C1 segment of cervical spinal cord (tissue), 14 donors: ENCODE measurements around the gene ZNF497.

Experiments used
- DNase-seq, 14 donors: peaks; one replicate each; lab custom pipeline; 2025; lab: John Stamatoyannopoulos, UW

Gene ZNF497

DNA sequence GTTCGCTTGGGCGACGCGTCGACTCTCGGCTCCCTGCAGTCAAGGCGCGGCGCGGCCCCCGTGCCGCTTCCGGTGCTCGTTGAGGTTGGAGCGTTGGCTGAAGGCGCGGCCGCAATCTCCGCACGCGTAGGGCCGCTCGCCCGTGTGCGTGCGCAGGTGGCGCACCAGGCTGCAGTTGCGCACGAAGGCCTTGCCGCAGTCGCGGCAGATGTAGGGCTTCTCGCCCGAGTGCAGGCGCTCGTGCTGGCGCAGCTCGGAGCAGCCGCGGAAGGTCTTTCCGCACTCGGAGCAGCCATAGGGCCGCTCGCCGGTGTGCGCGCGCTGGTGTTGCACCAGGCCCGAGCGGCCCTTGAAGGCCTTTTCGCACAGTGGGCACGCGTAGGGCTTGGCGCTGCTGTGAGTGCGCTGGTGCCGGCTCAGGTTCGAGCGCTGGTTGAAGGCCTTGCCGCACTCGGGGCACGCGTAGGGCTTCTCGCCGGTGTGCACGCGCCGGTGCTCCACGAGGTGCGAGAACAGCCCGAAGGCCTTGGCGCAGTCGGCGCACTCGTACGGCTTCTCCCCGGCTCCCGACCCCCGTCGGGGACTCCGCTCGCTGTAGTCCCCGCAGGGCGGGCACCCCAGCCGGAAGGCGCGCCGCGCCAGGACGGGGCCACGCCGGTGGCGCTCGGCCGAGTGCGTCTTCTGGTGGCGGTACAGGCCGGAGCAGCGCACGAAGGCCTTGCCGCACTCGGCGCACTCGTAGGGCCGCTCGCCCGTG, 5.3 kb upstream of the ZNF497 start:
- DNase-seq: no peak

DNA sequence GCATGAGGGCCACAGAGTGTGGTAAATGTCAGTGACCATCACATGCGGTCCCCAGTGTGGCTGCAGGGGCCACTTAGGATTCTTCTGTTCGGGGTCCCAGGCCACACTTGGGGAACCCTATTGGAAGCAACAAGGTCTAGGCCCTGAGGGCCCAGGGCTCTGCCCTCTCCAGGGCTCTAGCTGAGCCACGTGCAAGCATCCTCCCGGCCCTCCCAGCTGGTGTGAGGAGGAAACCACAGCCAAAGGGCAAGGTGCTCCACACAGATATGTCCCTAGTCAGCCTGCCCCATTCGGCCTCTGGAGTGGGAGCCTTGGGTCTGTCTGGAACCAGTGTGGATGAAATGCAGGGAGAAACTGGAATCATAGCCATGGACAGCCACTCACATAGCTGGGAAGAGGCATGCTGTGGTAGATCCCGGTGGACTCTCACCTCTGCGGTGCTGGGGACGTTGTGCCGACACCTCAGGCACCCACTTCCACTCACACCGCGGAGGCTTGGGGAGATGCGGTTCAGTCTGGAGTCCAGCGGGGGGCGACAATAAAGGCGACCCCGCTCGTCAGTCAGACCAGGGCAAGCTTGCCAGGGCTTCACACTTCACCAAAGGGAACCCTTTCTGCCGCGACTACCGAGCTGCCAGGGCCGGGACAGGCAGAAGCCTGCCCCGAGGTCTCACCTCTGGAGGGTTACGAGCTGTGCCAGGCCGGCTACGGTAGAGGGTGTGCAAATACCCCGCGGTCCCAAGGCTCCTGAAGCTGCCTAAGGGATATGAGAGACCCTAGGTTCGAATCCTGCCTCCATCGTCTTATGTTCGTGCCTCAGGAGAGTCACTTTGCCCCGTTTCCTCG, 4.3 kb upstream of the ZNF497 start:
- DNase-seq: no peak

DNA sequence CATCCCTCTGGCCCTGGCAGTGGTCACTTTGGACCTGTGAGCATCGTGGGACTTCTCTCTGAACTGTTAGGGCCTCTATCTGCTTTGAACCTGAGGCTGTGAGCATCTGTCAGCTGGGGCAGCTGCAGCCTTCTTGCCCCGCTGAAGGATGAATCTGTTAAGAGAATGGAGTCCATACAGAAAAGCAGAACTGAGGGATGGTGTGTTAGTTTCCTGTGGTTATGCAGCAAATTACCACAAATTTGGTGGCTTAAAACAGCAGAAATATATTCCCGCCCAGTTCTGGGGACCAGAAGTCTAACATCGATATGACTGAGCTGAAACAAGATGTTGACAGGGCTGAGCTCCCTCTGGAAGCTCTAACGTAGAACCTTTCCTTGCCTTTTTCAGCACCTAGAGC, 1.6 kb upstream of the ZNF497 start:
- DNase-seq: no peak

DNA sequence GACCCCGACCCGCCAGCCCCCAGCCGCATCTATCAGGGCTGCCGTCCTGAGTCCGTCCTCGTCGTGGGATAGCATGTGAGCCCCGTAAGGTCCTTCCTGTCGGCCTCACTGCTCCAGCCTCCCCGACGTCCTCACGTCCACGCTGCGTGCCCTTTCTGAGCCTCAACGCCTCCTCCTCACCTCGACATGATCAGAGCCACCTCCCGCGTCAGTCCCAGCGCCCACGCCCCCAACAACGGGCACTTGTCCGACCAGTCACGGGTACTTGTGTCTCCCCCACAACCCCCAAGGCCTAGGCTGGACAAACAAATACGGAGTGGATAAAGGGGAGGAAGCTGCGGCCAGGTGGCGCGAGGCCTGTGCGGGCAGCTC, 665 bp downstream of the ZNF497 start:
- DNase-seq: peak in 3 of 14 donors; percentile 51 to 65 (median 60)

DNA sequence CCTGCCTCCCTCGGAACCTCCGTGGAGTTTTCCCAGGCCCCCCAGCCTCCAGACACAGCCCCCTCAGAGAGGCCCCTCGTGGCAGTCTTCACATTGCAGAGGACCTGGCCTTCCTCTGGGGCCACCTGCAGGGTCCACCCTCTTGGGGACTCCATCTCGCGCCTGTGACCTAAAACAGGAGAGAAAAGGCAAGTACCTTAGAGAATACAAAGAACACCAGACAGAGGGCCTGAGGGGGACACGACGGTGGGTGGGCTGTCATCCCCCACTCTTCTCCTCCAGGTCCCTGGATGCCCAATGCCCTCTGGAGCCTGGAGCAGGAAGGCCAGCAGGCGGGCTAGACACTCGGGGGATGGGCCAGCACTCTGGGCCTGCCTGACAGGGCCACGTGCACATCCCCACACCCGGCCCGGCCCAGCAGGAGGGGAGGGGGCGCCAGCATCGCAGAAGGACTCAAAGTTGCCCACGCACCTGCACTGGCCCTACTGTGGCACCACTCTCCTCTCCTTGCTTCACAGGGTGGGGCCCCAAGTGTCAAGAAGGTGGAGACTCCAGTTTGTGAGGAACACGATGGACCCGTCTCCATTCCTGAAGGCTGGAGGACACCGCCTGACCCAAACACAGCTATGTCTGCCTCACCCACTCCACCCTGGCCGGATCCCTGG, 4.9 kb downstream of the ZNF497 start:
- no peak for DNase-seq

DNA sequence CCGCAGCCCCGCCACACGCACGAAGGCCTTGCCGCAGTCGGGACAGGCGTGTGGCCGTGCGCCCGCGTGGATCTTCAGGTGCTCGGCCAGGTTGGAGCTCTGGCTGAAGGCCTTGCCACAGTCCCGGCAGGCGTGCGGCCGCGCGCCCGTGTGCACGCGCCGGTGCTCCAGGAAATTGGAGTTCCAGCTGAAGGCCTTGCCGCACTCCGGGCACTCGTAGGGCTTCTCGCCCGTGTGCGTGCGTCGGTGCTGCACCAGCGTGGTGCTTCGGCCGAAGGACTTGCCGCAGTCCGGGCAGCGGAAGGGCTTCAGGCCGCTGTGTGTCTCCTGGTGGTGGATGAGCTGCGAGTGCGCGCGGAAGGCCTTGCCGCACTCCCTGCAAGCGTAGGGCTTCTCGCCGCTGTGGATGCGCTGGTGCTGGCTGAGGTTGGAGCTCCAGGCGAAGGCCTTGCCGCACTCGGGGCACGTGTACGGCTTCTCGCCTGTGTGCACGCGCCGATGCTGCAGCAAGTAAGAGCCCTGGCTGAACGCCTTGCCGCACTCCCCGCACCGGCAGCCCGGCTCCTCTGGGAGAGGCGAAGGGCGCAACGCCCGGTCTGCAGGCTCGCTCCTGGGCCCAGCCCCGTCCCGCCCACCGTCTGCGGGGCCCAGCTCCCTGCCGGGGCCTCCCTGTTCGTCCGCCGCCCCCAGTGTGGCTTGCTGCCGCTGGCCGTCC, 5.6 kb downstream of the ZNF497 start:
- DNase-seq: no peak

DNA sequence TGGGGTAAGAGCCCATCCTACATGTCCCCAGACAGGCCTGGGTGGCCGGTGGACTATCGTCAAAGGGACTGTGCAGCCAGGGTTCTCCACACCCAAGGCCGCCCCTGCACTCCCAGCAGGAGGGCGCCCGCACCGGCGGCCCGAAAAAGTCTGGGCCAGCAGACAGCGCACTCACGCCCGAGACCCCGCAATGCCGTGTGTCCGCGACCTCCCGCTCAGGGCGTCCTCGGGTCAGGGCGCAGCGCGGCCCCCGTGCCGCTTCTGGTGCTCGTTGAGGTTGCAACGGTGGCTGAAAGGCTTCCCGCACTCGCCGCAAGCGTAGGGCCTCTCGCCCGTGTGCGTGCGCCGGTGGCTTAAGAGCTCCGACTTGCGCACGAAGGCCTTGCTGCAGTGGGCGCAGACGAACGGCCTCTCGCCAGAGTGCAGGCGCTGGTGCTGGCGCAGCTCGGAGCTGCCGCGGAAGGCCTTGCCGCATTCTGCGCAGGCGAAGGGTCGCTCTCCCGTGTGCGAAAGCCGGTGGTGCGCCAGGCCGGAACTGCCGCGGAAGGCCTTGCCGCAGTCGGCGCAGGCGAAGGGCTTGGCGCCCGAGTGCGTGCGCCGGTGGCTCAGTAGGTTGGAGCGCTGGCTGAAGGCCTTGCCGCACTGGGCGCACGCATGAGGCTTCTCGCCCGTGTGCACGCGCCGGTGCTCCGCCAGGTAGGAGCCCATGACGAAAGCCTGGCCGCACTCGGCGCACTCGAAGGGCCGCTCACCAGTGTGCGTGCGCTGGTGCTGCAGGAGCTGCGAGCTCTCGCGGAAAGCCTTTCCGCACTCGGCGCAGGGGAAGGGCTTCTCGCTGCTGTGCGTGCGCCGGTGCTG, 6.4 kb downstream of the ZNF497 start:
- no peak for DNase-seq

DNA sequence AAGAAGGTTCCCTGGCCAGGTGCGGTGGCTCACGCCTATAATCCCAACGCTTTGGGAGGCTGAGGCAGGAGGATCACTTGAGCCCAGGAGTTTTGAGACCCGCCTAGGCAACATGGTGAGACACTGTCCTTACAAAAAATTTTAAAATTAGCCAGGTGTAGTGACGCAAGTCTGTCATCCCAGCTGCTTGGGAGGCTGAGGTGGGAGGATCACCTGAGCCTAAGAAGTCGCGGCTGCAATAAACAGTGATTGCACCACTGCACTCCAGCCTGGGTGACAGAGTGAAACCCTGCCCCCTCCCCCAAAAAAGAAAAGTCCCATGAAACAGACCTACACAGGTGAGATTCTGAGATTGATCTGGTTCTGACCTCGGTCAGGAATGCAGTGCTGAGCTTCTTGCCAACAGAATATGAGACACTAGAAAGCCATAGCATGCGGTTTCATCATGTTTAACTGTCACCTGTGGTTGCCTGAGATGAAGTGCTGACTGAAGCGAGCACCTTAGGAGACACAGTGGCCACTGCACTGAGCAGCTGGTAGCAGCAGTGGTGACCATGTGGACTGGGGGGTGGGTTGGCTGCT, 7.2 kb downstream of the ZNF497 start:
- DNase-seq: no peak

DNA sequence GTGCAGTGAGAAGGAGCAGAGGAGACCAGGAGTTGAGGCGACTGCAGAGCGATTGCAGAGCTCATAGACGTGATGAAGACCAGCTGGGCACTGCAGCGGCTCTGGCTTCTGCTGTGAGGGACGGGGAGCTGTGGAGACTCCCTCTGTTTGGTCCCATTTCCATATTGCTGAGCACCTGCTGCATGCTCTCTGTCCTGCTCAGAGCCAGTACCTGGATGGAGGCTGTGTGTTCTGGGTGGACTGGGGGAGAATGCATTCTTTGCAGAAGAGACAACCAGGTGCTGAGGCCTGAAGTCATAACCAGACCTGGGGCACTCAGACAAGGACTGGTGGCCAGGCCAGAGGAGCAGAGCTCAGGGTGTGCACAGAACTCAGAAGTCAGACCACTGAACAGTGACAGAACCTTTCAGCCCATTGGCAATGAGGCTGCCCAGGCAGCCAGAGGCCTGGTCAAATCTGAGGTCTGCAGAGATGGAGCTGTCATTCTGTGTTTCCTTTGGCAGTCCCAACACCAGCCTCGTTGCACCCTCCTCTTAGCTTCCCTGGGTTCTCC, 8.0 kb downstream of the ZNF497 start:
- DNase-seq: no peak

DNA sequence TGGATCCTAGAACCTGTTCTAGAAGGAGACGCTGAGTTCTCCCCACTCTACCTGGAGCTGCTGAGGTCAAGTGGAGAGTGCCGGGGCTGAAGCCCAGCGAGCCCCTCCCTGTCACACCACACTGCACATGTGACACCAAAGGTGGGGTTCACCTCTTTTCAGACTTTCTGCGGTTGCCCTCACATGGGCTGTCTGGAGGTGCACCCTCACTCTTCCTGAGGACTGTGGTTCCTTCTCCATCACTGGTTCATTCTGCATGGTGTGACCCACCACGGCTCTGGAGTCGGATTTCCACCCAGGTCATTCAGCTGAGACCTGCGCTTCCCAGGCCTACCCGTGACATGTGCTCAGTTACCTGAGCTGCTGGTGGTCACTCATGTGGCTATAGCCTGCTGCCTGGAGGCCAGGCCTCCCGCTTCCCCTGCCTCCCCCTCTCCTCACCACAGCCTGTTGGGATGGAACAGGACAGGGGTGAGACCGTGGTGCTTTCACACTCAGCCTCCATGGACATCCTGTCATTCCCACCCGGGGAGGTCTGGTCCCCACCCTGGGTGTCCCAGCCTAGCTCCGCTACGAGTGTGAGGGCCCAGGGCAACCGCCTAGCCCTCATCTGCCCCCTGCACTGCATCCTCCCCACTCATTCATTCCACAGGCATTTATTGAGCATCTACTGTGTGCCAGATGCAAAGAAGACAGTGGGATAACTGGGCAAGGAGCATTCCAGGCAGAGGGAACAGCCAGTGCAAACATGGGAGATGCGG, 8.7 kb downstream of the ZNF497 start:
- DNase-seq: no peak

DNA sequence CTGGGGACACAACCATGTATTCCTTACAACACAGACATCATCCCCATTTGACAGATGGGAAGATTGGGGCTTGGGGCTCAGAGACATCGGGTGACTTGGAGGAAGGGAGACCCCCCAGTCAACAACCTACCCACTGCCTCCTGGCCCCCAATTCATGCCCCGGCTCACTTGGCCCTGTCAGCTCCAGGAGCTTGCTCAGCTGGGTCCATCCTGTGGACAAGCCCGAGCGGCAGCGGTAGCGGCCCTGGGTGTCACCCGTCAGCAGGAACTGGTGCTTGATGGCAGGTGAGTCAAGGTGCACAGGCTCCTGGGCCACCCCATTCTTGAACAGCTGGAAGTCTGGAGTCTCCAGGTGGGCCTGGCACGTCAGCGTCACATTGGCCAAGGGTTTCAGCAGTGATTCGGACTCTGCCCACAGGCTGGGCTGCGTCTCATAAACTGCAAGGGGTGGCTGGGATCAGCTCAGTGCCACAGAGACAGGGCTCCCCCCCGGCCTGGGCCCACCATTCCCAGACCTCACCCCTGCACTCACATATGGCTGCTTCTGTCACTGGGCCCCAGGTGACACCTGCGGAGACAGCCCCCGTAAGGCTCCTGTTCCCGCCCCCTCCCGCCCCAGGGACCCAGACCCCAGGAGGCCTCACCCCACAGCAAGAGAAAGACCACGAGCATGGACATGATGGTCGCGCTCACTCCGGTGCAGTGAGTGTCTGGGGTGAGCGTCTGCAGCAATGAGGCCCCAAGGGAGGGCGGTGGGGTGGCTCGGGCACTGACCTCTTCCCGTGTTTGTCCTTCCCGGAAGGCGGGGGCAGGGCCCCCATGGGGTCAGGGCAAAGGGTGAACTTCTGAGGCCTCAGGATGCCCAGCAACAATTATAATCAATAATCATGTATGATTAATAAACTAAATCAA, 9.5 kb downstream of the ZNF497 start, which contains the start of gene A1BG:
A1BG (minus strand) TSS at position 733 of the 912 bp plus-strand sequence; CDS start at position 678, 55 bp downstream.
- DNase-seq: no peak

DNA sequence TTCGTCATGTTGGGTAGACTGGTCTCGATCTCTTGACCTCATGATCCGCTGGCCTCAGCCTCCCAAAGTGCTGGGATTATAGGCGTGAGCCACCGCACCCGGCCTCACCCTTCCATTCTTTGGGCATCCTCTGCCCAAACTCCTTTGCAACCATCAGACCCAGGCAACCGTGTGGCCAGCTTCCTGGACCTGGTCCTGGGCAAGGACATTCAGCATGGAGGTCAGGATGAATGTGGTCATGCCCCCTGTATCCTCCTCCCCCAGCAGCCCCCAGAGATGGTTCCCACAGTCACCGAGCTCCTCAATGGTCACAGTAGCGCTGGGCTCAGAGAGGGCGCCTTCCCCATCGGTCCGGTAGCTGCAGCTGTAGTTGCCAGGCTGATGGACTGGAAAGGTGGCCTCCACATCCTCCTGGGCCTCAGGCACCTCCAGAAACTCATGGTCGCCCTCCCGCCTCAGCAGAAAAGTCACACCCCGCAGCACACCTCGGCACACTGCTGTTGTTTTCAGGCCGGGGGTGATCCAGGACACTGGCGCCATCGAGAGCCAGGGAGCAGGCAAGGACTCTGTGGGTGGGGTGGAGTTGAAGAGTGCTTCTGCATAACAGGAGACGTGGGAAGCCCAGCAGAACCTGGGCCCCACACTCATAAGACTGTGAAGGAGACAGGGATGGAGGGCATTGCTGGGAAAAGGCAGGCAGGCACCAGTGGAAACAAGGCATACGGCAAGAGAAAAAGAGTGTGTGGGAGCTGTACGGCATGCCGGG, 10.4 kb downstream of the ZNF497 start:
- DNase-seq: no peak

DNA sequence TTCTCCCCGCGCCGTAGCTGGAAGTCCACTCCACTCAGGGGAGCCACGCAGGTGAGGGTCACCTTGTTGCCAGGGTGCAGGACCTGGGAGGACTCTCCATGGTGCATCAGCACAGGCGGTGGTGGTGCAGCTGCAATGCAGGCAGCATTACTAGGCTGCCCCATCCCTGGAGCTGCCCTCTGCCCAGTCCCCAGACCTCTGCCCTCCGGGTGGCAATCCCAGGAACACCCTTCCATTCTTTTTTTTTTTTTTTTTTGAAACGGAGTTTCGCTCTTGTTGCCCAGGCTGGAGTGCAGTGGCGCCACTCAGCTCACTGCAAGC, 11.0 kb downstream of the ZNF497 start:
- DNase-seq: no peak

DNA sequence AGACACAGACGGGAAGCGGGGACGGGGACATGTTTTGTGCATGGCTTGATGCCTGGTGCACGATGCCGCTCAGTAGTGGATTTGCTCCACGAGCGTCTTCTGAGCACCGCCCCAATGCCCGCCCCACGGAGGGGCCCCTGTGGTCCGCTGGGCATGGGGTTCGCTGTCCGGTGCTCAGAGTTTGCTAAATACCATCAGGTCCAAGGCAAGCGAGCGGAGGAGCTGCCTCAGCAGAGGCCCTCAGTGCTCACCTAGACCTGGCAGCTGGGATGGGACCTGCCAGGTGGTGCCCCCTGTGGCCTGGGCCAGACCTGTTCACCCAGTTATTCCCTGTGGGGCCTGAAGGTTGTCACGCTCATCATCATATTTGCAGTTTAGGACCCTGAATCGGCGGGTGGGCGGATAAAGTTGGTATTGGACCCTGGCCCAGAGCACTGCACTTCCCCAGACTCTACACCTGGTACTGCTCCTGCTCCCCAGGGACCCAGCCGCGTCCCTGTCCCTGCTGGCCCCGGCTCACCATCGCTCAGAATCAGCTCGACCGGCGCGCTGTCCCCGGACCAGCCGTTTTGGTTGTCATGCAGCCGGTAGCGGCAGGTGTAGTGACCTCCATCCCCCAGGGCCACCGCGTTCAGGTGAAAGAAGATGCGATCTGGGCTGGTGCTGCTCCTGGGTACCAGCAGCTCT, 11.5 kb downstream of the ZNF497 start:
- DNase-seq: no peak

DNA sequence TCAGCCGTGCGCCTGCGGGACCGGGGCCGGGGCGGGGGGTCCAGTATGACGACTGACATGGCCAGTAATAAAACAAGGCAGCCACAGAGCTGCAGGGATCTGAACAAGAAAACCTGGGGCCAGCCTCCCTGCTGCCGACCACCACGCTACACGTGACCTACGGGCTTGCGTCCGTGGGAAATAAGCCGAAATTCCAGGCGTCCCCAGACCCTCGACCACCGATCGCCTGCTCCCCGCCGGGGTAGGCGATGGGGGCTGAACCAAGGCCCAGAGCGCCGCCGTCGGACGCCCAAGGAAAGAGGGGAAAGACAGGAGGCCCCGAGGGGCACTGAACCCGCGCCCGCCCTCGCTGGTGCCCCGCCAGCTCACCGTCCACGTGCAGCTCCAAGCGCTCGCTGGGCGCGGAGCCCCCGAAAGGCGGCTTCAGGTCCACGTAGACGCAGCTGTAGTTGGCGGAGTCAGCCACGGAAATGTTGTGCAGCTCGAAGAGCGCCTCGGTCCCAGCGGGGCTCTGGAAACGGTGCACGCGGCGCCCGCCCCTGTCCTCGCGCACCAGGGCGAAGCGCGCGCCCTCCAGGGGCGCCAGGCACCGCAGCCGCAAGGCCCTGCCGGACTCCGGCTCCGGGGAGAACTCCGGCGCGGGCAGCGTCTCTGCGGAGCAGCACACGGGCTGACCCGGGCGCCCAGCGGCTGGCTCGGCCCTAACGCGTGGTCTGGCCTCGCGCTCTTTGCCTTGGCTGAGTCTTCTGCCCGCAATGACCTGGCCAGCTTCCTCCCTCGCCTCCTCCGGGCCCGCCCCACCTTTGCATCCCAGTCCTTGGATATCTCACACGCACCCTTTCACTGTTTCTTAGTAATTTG, 12.3 kb downstream of the ZNF497 start:
- DNase-seq: no peak

DNA sequence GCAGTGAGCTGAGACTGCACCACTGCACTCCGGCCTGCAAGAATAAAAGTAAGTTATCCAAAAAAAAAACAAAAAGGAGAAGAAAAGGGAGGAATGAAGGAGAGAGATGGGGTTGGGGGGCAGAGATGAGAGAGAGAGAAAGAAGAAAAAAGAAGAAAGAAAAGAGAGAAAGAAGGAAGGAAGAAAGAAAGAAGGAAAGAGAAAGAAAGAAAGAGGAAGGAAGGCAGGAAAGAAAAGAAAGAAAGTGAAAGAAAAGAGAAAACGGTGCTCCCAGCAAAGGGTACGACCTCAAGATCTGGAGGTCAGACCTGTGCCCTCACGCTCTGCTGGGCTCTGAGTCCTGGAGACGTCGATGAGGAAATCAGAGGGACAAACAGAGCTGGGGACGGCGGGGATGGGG, 13.0 kb downstream of the ZNF497 start:
- DNase-seq: no peak
